ENCODE data around the gene POLG2.
"Not testable (repeated sequence)": the region's sequence is repeated elsewhere in the genome, so short reads cannot be mapped to it uniquely, and the experiment has no call there.

Gene POLG2

DNA sequence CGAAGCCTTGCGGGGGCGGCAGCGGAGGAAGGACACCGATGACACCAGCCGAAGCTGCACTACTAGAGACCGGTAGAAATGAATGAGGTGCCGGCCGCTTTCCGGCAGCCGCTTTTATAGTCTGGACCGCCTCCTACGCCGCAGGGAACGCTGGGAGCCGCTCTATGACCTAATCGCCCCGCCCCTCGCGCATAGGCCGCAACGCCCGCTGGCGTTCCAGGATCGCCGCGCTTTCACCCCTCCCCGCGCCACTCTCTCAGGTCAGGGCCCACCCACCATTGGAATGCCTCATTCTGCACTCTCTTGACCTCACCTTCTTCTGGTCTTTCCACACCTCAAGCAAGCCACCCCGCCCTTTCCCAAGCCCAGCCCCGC, 9.3 kb upstream of the POLG2 start, which contains the start of gene DDX5:
Gene DDX5 (minus strand): TSS at position 89 of the 375 bp plus-strand sequence. CDS start 170 bp downstream, outside the sequence.
- peak; percentile 94 to 96 for DNase-seq (ENCODE audit: extremely low read depth in 1 of 2, low read depth in 1 of 2)

DNA sequence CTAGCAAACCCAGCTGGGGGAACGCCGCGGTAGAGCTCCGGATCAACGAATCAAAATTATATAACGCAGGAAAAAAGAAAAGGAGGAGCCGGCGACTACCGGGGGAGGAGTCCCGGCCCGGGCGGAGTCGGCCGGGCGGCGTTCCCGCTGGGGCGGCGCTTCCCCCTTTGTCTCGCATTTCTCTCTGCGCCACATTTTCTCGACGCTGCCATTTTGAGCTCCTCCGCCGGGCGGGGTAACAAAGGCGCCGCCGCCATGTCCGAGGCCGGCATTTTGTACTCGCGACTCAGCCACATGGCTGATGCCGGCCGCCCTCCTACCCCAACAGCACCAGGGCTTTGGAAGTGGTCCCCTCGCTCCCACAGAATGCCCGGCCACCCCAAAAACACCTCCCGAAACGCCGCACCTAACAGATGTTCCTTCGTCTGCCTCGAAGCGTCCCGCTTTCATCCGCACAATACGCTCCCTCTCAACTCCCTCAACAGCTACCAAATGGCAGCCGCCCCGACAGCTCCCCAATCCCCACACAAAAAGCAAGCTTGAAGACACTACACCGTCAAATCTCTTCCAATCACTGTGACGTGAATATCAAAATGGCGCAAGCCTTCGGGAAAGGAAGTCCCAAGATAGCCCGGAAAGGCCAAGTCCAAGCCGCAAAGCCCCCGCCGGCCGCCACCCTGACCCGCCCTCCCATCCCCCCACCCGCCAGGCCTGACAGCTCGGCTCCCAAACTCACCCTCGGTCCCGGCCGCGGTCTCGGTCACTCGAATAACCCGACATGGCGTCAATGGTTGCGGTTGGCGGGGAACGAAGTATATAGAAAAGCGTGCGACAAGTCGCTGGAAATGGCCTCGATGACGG, 8.7 kb upstream of the POLG2 start:
- DNase-seq (ENCODE audit: extremely low read depth in 1 of 2, low read depth in 1 of 2): peak; percentile 61 to 70

DNA sequence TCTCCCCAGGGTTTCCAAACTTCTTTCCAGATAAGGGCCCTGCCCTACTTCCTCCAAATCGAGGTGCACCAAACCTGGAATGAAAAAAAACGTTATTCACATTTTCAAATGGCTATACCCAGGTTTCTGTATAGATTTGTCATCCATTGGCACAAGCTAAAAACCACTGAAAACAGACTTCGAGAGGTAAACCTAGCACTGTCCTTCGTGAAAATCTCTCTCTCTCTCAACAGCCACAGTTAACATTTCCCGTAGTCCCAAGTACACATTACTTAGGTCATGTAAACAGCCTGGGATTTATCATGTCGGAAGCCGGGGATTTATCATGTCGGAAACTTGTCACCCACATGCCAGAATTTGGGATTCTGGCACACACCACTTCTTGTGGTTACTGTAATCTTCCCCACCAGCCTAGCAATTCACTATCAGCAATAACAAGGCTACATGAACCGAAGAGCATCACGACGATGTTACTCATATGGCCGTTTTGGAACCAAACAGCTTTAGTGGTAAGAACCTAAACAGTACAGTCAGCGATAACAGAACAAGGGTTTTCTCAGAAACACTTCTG, 8.0 kb upstream of the POLG2 start:
- no peak for DNase-seq (ENCODE audit: extremely low read depth in 1 of 2, low read depth in 1 of 2)

DNA sequence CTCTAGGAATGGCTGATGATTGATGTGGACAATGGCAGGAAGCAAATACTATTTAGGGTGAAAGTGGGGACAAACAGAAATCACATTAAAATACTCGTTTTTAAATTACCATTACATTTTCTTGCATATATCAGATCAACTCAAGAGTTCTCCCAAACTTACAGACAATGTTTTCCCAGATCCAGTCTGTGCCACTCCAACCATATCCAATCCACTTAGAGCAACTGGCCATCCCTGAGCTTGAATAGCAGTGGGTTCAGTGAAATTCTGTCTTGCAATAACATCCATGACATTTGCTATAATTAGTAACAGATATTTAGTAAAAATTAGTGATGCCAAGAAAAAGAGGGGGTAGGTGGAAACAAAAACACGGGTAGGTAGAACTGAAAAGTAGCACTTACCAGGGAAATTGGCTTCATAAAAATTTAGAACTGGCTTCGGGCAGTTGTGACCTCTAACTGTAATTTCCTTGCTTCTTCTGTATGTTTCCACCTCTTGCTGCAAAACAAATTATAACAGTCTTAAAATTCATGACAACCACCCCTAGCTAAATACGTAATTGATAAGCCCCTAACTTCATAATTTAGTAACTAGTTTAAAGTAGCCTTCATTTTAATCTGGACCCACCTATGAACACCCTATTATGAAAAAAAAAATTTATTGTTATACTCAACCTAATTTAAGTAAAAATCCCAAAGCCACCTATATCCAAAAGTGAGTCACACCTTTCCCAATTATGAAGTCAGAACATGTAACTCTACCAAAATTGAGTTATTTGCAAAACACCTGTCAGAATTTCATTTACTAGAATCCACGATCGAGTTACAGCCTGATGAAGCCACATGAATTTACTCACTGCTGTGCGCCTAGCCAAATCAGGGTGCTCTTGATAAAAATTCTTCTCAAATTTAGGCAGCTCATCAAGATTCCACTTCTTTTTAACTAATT, 7.2 kb upstream of the POLG2 start:
- DNase-seq (ENCODE audit: extremely low read depth in 1 of 2, low read depth in 1 of 2): no peak

DNA sequence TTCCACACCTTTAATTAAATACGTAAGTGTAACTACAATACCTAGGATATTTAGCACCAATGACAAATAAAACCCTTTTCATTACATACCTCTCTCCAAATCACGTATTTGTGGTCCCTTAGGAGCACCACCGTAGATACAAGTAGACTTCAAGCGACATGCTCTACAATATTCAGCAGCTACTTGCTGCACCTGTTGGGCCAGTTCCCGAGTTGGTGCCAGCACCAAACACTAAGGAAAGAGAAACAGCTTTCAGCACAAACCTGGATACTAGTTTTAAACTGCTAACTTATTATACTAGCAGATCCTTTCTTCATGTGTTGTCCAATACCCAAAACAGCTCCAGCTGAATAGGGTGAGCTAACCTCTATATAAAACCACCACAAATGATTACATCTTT, 6.5 kb upstream of the POLG2 start:
- no peak for DNase-seq (ENCODE audit: extremely low read depth in 1 of 2, low read depth in 1 of 2)

DNA sequence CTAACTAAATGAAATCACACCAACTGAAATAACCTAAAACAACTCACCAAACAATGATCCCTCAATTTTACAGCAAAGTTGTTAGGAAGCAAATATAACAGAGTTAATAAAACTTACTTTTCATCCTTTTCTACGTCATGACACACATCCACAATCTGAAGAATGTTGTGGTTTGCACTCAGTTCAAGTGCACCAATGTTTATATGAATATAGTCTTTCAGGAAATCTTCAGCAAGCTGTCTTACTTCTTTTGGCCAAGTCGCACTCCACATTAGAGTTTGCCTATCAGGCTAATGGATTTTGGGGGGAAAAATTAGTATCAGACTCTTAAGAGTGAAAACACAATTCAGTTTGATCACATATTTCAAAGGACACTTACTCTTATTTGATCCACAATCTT, 6.0 kb upstream of the POLG2 start:
- no peak for DNase-seq (ENCODE audit: extremely low read depth in 1 of 2, low read depth in 1 of 2)

DNA sequence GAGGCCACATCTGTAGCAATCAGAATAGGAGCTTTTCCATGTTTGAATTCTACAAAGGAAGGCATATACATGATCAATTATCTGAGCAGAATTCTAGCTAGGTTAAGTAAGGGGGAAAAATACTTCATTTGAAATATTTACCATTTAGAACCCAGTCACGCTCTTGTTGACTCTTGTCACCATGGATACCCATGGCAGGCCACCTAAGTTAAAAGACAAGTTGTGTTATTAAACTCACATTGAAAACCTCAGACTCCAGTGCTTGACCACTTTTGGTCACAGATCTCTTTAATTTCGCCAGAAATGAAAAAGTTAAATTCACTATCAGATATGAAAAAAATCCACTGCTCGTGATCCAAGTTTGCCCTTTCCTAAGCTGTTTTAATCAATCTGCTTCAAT, 5.2 kb upstream of the POLG2 start:
- DNase-seq (ENCODE audit: extremely low read depth in 1 of 2, low read depth in 1 of 2): no peak

DNA sequence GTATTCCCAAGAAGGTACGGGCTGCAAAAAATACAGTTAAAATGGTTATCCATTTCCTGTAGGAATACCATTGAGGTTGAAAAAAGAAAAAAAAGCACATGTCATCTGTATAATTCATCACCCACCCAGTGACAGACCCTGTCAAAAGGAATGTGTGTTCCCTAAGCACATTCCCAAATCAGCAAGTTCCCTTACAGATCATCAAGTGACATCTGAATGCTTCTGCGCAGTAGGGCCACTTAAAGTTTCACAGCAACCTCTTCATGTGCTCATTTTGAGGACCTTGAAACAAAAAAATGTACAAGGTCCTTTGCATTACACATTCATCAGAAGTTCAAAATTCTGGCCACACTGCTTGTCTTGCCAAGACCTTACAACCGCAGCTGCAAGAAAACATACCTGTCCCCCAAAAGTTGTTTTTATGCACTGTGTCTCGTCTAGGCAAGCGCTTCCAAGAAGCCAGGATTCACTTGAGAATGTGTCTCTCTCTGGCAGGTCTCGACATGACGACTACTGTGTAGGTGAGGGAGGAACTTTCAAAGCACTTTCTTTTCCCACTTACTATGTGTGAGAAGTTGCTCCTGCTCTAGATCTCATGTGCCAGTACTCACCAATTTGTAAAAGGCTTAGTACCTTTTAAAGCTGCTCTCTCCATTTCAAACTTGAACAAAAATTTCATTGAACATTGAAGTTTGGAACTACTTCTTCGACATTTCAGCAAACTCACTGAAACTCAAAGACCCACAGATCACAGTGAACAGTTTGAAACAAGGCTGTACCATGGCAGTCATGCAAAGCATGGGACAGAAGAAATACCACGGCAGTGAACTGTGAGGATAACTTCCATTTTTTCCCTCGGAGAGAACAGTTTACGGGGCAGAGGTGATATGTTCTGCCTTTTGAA, 4.3 kb upstream of the POLG2 start:
- no peak for DNase-seq (ENCODE audit: extremely low read depth in 1 of 2, low read depth in 1 of 2)

DNA sequence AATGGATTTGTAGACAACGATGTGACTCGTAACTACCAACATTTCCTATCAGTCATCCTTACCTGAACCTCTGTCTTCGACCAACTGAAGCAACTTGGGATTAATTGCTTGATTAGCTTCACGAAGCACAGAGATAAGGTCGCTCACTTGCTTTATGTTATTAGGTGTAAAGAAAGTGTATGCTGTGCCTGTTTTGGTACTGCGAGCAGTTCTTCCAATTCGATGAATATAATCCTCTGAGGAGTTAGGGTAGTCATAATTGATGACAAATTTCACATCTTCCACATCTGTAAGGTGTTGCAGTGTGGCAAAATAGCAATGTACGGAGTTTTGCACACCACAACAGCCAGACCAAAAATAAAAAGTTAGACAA, 3.6 kb upstream of the POLG2 start:
- DNase-seq (ENCODE audit: extremely low read depth in 1 of 2, low read depth in 1 of 2): no peak

DNA sequence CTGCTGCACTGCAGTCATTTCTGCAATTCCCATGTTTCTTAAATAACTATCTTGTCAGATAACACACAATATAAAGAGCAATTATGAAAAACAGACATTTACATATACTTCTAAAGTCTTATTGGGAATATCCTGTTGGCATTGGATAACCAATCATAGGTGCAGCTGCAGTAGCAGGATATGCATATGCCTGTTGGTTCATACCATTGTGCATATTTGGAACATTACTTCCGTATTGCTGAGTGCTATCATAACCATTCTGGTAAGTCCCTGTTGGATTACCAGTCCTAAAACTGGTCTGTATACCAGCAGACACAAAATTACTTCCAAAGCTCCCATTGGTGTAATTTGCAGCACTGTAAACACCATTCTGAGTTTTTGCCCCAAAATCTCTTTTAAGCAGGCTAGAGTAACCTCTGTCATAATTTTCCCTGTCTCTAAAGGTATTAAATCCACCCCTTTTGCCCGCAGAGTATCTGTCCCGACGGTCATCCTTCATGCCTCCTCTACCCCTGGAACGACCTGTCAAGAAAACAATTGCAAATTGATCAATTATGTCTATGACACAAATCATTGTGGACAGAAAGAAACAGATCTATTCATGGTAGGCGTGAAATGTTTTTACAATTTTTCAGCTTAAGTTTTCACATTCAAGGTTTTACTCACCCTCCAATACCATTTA, 3.1 kb upstream of the POLG2 start:
- no peak for DNase-seq (ENCODE audit: extremely low read depth in 1 of 2, low read depth in 1 of 2)

DNA sequence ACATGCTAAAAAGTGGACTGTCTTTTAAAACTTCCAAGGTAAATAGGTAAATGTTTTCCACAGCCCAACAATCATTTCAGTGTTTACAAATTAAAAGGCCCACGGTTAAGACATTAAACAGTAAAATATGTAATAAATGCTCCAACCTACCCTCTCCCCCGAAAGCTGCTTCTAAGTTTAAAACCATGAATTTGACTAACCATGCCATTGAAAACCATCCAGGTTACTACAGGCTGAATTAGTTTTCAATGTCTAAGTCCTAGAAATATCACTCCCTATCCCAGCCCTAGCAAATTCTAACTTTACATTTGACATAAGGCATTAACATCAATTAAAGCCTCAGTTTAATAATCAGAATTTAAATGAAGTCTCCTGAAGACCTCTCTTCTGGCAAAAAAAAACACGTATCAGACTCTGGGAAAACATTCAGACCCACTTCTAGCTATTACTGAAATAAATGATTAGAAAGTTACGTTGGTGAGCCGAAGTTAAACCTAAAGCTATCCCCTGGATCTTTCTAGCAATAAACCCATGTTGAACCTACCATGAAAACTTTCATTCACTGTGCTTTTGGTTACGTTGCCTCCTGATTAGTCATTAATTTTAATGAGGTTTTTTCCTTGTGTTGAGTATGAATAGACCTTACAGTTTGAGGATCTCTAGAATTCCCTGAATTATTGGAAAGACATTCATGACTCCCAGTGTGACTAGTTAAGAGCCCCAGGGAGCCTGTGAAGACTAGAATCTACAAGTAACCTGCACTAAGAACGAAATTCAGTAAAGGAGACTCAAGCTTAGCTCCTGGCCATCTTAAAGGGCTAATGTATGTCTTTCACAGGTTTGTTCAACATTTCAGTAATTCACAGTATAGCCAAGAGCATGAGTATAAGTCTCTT, 1.7 kb upstream of the POLG2 start:
- no peak for DNase-seq (ENCODE audit: extremely low read depth in 1 of 2, low read depth in 1 of 2)

DNA sequence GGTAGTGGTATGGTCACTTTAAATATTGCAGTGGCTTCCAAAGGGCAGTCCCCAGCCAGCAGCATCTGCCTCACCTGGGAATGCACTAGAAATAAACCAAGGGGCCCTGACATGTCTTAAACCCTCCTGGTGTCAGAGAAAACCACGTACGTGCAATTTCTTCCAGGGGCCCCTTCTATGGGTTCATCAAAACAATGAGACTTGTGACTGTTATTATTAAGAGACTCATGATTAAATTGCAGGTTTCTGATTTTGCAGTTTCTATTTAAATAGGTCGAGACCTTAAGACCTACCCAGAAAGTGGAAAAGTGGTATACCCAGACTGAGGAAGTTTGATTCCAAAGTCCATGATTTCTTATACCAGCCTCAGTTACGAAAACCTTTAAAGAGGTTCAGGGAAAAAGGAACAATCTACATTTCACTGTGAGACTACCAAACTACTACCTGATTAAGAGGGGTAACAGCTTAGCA, 746 bp upstream of the POLG2 start:
- peak in 1 of 2 donors; percentile 29 for DNase-seq (ENCODE audit: extremely low read depth in 1 of 2, low read depth in 1 of 2)

DNA sequence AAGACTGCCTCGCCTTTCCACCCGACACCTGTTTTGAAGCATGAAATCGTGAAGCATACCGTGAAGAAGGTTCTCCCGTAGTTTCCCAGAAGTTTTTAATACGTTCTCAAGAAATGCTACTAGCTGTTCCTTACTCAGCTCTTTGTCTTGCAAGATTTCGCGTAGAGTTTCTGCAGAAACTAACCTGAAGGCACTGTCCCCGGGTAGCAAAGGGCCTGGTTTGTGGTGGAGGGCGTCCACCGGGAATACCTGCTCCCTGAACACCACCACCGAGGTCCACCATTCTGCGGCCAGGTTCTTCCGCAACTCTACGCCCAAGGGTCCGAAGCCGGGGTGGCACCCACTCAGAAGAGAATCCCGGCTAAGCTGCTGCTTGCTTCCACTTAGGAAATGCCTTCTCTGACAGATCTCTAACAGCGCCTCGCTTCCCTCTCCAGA, 487 bp downstream of the POLG2 start:
- DNase-seq (ENCODE audit: extremely low read depth in 1 of 2, low read depth in 1 of 2): no peak

DNA sequence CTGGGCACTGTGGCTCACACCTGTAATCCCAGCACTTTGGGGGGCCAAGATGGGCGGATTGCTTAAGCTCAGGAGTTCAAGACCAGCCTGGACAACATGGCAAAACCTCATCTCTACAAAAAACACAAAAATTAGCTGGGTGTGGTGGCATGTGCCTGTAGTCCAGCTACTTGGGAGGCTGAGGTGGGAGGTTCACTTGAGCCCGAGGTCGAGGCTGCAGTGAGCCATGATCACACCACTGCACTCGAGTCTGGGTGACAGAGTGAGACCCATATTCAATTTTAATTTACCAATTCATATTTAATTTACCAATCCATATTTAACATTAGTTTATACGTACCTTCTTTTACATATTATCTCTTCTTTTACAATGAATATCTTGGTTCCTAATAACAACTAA, 1.6 kb downstream of the POLG2 start:
- DNase-seq (ENCODE audit: extremely low read depth in 1 of 2, low read depth in 1 of 2): not testable (repeated sequence)

DNA sequence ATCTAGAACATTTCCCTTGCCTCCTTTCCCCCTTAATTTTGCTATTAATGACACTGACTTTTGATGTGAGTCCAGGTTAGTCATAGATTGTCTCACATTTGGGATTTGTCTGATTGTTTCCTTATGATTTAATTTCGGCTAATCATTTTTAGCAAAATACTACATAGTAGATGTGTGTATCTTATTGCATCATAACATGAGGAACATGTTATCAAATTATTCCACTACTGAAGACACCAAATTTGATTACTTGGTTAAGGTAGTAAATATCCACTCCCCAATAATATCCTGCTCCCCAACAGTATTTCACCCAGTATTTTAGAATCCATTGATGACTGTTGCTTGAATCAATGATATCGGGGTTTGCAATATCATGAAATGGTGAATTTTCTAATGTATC, 2.7 kb downstream of the POLG2 start:
- no peak for DNase-seq (ENCODE audit: extremely low read depth in 1 of 2, low read depth in 1 of 2)

DNA sequence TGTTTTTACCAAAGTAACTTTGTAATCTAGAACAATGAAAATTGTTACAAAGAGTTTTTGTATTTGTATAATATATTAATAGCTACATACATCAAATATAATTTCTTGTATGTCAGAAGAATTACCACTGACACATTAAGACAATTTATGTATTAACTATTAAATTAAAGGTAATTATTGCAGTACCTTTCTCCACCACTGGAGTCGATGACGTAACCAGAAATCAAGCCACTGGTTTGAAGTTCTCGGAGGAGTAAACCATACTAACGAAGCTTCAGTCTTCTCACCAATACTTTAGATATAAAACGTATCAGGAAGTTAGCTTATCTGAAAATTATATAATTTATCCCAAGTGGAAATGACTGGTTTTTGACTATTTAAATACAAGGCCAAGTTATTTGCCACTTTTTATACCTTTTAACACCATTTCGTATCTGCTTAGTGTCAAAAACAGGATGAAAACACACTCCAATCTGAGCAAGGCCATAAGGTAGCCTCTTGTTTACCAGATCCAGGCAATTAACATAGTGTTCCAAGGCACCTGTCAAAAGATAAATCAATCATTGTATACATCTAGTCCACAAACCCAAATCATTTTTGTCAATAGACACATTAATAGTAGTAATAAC, 4.3 kb downstream of the POLG2 start:
- no peak for DNase-seq (ENCODE audit: extremely low read depth in 1 of 2, low read depth in 1 of 2)

DNA sequence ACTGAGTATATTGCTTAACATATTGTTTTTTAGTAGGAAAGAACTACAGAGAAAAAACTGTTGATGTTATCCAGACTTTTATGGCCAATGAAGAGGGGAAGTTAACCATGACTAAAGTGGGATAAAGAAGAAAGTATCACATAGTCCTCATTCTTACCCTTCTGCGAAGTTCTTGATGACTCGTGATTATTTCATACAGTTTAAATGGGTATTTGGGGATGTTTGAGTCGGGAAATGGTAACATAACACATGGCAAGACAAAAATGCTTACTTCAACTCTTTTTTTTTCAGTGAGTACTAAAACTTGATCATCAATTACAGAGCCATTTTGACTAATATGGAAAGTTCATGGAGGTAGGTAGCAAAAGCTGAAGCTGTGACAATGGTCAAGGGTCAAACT, 4.9 kb downstream of the POLG2 start:
- DNase-seq (ENCODE audit: extremely low read depth in 1 of 2, low read depth in 1 of 2): no peak

Measured in stimulated activated CD8-positive, alpha-beta memory T cell treated with anti-CD3 and anti-CD28 coated beads, Interleukin-7, amount 100 ng/mL, for 48 hours (primary cell).